GM12874 (cell line): ENCODE data around the gene ANKRD33B.

Source experiments
- TF ChIP-seq, protein P1 (sequence below): IDR thresholded peaks from 2 replicates; pipeline ENCODE4 v1.5.1; 2011; ENCODE audit warnings: low read depth, mild to moderate bottlenecking, control low read depth, low read length, moderate library complexity; ENCODE audit not compliant: insufficient read depth

The ANKRD33B gene

GRCh38 chr5:10584714-10585517, 21.0 kb downstream of the ANKRD33B start:
- TF ChIP-seq, protein P1, sequence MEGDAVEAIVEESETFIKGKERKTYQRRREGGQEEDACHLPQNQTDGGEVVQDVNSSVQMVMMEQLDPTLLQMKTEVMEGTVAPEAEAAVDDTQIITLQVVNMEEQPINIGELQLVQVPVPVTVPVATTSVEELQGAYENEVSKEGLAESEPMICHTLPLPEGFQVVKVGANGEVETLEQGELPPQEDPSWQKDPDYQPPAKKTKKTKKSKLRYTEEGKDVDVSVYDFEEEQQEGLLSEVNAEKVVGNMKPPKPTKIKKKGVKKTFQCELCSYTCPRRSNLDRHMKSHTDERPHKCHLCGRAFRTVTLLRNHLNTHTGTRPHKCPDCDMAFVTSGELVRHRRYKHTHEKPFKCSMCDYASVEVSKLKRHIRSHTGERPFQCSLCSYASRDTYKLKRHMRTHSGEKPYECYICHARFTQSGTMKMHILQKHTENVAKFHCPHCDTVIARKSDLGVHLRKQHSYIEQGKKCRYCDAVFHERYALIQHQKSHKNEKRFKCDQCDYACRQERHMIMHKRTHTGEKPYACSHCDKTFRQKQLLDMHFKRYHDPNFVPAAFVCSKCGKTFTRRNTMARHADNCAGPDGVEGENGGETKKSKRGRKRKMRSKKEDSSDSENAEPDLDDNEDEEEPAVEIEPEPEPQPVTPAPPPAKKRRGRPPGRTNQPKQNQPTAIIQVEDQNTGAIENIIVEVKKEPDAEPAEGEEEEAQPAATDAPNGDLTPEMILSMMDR: no peak

DNA sequence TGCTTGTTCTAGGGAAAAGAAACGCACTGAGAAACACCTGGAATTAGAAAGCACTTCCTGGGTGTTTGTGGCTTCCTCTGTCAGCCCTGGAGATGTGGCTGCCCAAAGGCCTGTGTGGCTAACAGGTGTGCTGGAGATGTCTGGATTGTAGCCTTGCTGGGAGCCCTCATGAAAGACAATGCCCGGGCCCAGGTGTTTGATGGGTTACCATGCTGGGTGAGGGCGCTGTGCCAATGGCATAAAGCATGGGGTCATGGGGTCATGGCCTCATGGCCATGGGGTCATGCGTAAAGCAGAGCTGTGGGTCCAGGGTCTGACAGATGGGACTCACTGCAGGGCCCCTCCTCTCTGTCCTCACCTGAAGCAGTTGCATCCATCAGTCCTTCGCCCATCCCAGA, 21.6 kb downstream of the ANKRD33B start:
- TF ChIP-seq, protein P1: no peak

GRCh38 chr5:10586008-10586407, 22.1 kb downstream of the ANKRD33B start:
- TF ChIP-seq, protein P1: no peak

GRCh38 chr5:10586555-10586954, 22.7 kb downstream of the ANKRD33B start:
- TF ChIP-seq, protein P1: no peak

DNA sequence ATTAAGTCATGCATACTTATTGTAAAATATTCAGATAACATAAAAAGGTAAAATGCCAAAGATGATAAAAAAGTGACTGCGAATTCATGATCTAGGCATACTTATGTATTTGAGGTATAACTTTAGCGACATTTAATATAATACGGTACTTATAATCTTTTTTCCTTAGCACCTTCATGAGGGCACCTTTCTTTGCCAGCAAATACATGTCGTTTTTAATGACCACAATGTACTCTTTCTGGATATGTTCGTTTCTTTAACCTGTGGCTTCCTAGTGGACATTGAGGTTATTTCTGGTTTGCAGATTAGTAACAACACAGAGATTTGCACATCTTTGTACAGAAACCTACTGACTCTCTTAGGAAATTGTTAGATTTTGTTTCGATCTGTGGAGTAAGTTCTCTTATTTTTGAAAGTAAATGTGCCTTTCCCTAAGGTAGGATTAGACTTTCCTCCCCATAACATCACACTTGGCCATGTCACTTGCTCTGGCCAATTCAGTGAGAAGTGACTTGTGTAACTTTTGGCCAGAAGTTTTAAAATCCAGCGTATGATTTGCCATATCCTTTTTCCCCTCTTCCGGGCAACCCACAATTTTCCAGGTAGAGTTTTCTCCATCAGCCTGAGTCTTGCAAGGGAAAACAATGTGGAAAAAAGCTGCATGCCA, 24.4 kb downstream of the ANKRD33B start:
- TF ChIP-seq, protein P1: no peak

- TF ChIP-seq, protein P1: no peak
Observed at GRCh38 chr5:10588779-10589447, 25.0 kb downstream of the ANKRD33B start.
